ENCODE measurements around the gene NCBP1. TPM values are rescaled to one million over a fixed set of nuclear protein-coding genes. Genes with fewer than 3 reads are reported as not detected.
"Not testable (repeated sequence)": the region's sequence is repeated elsewhere in the genome, so short reads cannot be mapped to it uniquely, and the experiment has no call there.

Gene NCBP1
- 10 to 100 TPM; 13.9 to 20.2 (median 18.7) TPM for total RNA-seq
- 10 to 100 TPM in 2 of 3 donors, 1 to 10 TPM in 1; 7.8 to 15.9 (median 12.5) TPM for polyA plus RNA-seq

GRCh38 chr9:97632985-97633858 is at the start of gene NCBP1, which contains the start of gene TSTD2:
Gene NCBP1 (plus strand): TSS chr9:97633821. CDS start chr9:97633882, 61 bp downstream.
Gene TSTD2 (minus strand): TSS chr9:97633368. CDS start chr9:97627562, 5,806 bp downstream.
- 0 to 1% methylated on average over 83 of the region's 83 CpGs for WGBS, 2 donors
- intact Hi-C loops (cut with DNase I): loop anchor here (2.0 to 10.0 kb wide), 3 partner anchors 290 to 778 kb away; partner anchors contain the start of genes ANP32B, TRMO and ZNF782
- peak; percentile 84 to 95 (median 90) for TF ChIP-seq POLR2AphosphoS5 (IDR thresholded peaks at IDR 0.05)
- TF ChIP-seq EP300 (IDR thresholded peaks at IDR 0.05): peak in 1 of 4 donors; percentile 30
- TF ChIP-seq CTCF (IDR thresholded peaks at IDR 0.05): no peak
- TF ChIP-seq POLR2A (IDR thresholded peaks at IDR 0.05): peak; percentile 79 to 80
- H3K4me3 ChIP-seq: peak within 1 kb of the TSS; percentile 73 to 91 (median 79)
- H3K4me1 ChIP-seq: peaks cover 0 to 66% (median 43%) of the 10 kb centered on the region in 4 donors
- no peaks in the 10 kb centered on the region for H3K36me3 ChIP-seq
- no peaks in the 10 kb centered on the region for H3K9me3 ChIP-seq
- peak; percentile 99 for DNase-seq
- H3K27ac ChIP-seq: peak within 1 kb of the TSS; percentile 85 to 98 (median 94)
- H3K27me3 ChIP-seq: no peaks in the 10 kb centered on the region

- H3K27ac ChIP-seq; H3K27me3 ChIP-seq; H3K4me1 ChIP-seq; H3K4me3 ChIP-seq; intact Hi-C loops (cut with DNase I); H3K9me3 ChIP-seq; DNase-seq: not testable (repeated sequence)
- no CpG with 5 or more reads among the region's 2 CpGs for WGBS, 2 donors
- peaks cover 0 to 12% (median 0%) of the 10 kb centered on the region in 4 donors for H3K36me3 ChIP-seq
Observed at GRCh38 chr9:97584778-97585177, 48.8 kb upstream of the NCBP1 start.

GRCh38 chr9:97586909-97587308 is 46.7 kb upstream of the NCBP1 start:
- 92 to 96% methylated on average over 7 of the region's 7 CpGs for WGBS, 2 donors
- not testable (repeated sequence) for H3K9me3 ChIP-seq, H3K27ac ChIP-seq, DNase-seq, H3K4me3 ChIP-seq, H3K27me3 ChIP-seq, H3K4me1 ChIP-seq
- intact Hi-C loops (cut with DNase I): loop anchor here (1.0 kb wide), 1 partner anchor 10 kb away; no protein-coding TSS in a partner anchor
- peaks cover 0 to 21% (median 2%) of the 10 kb centered on the region in 4 donors for H3K36me3 ChIP-seq

- Histone ChIP-seq H3K9me3 (no peaks in the 10 kb centered on the region), H3K36me3 (peaks cover 0 to 33% (median 6%) of the 10 kb centered on the region in 4 donors), H3K27me3 (no peaks in the 10 kb centered on the region), H3K4me3 (no peak overlapping the region), H3K4me1 (peaks cover 0 to 30% (median 25%) of the 10 kb centered on the region in 4 donors), H3K27ac (no peak overlapping the region)
- intact Hi-C loops (cut with DNase I): loop anchor here (5.0 kb wide), 2 partner anchors 59 to 74 kb away; no protein-coding TSS in a partner anchor
- no peak for DNase-seq
- no peak for TF ChIP-seq CTCF (IDR thresholded peaks at IDR 0.05)
- no peak for TF ChIP-seq POLR2AphosphoS5 (IDR thresholded peaks at IDR 0.05)
- no peak for TF ChIP-seq POLR2A (IDR thresholded peaks at IDR 0.05)
- no peak for TF ChIP-seq EP300 (IDR thresholded peaks at IDR 0.05)
- WGBS, 2 donors: 88 to 92% methylated on average over 6 of the region's 6 CpGs
Observed at GRCh38 chr9:97591535-97591934, 42.1 kb upstream of the NCBP1 start.

GRCh38 chr9:97592126-97592525 is 41.5 kb upstream of the NCBP1 start:
- no peak for TF ChIP-seq CTCF (IDR thresholded peaks at IDR 0.05)
- TF ChIP-seq EP300 (IDR thresholded peaks at IDR 0.05): no peak
- no peak for TF ChIP-seq POLR2A (IDR thresholded peaks at IDR 0.05)
- TF ChIP-seq POLR2AphosphoS5 (IDR thresholded peaks at IDR 0.05): no peak
- Histone ChIP-seq H3K27me3 (no peaks in the 10 kb centered on the region), H3K27ac (no peak overlapping the region), H3K4me3 (no peak overlapping the region), H3K9me3 (no peaks in the 10 kb centered on the region), H3K4me1 (peaks cover 0 to 36% (median 30%) of the 10 kb centered on the region in 4 donors), H3K36me3 (peaks cover 0 to 28% (median 6%) of the 10 kb centered on the region in 4 donors)
- DNase-seq: no peak
- intact Hi-C loops (cut with DNase I): loop anchor here (5.0 kb wide), 2 partner anchors 60 to 75 kb away; no protein-coding TSS in a partner anchor
- WGBS, 2 donors: 83 to 90% methylated on average over 1 of the region's 1 CpG

All from sigmoid colon (tissue), 7 donors.